ENCODE measurements around the gene CAMTA1.

CAMTA1 gene

DNA sequence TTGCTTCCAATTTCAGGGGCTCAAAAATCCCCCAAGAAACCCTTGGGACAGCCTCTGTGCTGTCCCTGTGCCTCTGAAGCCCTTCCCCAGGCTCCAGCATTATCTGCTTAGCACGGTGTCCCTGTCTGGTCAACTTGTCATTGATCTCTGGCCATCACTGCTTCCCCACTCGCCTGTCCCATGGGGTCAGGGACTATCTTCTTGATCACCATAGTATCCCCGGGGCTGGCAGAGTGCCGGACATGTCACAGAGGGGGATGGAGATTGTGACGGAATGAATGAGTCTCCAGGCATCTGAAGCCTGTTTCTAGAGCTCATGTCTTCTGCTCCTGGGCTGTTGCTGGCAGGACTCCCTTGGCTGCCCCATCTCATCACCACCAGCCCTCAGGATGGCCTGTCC is 886.4 kb downstream of the CAMTA1 start:
- H3K36me3 ChIP-seq (replicated peaks; ENCODE audit: insufficient read depth, low read length): no peaks in the 10 kb centered on the region
- H3K9ac ChIP-seq (ENCODE audit: low read length): no peak overlapping the region
- TF ChIP-seq EZH2 (optimal IDR thresholded peaks at IDR 0.05; ENCODE audit: low read depth, low read length) (no peak), EZH2phosphoT487 (IDR thresholded peaks at IDR 0.05; ENCODE audit: low read length) (no peak)
- TF ChIP-seq, protein P1, sequence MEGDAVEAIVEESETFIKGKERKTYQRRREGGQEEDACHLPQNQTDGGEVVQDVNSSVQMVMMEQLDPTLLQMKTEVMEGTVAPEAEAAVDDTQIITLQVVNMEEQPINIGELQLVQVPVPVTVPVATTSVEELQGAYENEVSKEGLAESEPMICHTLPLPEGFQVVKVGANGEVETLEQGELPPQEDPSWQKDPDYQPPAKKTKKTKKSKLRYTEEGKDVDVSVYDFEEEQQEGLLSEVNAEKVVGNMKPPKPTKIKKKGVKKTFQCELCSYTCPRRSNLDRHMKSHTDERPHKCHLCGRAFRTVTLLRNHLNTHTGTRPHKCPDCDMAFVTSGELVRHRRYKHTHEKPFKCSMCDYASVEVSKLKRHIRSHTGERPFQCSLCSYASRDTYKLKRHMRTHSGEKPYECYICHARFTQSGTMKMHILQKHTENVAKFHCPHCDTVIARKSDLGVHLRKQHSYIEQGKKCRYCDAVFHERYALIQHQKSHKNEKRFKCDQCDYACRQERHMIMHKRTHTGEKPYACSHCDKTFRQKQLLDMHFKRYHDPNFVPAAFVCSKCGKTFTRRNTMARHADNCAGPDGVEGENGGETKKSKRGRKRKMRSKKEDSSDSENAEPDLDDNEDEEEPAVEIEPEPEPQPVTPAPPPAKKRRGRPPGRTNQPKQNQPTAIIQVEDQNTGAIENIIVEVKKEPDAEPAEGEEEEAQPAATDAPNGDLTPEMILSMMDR (IDR thresholded peaks at IDR 0.05; ENCODE audit: low read length): no peak
- H3K79me2 ChIP-seq (ENCODE audit: low read length): no peaks in the 10 kb centered on the region
- peaks cover 77% of the 10 kb centered on the region for H3K27me3 ChIP-seq (replicated peaks; ENCODE audit: insufficient read depth, low read length)
- peaks cover 6% of the 10 kb centered on the region; the same call in 1 of the 2 replicates for H3K4me1 ChIP-seq (ENCODE audit: low read length)
- H3K4me3 ChIP-seq (ENCODE audit: low read length): no peak overlapping the region
- H3K9me2 ChIP-seq (replicated peaks; ENCODE audit: insufficient read depth, low read length): no peaks in the 10 kb centered on the region
- DNase-seq: no peak
- H2AFZ ChIP-seq (ENCODE audit: low read length): no peak overlapping the region
- no peaks in the 10 kb centered on the region for H3K9me3 ChIP-seq (replicated peaks; ENCODE audit: insufficient read depth, low read length)
- H3K4me2 ChIP-seq (ENCODE audit: low read depth, low read length): no peak overlapping the region
- H4K20me1 ChIP-seq (ENCODE audit: insufficient read depth, low read length): no peaks in the 10 kb centered on the region
- no peak overlapping the region for H3K27ac ChIP-seq (ENCODE audit: low read length)
- no peaks in the 10 kb centered on the region for H3F3A ChIP-seq (ENCODE audit: insufficient read depth, low read length)

DNA sequence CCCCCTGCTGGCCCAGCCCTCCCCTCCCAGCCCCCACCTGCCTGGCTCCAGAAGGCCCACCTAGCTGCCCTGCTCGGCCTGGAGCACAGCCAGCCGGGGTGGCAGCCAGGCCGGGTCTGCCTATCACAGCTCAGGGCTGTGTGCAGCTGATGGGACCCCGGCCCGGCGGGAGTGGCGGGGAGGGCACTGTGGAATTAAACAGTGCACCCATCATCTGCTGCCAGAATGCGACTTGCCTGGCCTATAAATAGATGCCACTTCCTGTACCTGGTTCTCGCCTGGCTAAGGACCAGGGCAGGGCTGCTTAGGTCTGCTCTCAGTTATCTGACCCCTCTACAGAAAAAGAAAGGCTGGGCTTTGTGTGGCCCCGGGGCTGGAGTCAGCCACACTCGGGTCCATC is 887.6 kb downstream of the CAMTA1 start:
- Histone ChIP-seq H3K4me1 (ENCODE audit: low read length) (peaks cover 6% of the 10 kb centered on the region; the same call in 1 of the 2 replicates), H3K4me2 (ENCODE audit: low read depth, low read length) (peak overlapping the region; percentile 32; the same call in 1 of the 2 replicates), H3K27ac (ENCODE audit: low read length) (no peak overlapping the region), H3K4me3 (ENCODE audit: low read length) (no peak overlapping the region), H2AFZ (ENCODE audit: low read length) (no peak overlapping the region), H3K9me2 (replicated peaks; ENCODE audit: insufficient read depth, low read length) (no peaks in the 10 kb centered on the region), H3K79me2 (ENCODE audit: low read length) (no peaks in the 10 kb centered on the region), H3K9ac (ENCODE audit: low read length) (no peak overlapping the region), H3K9me3 (replicated peaks; ENCODE audit: insufficient read depth, low read length) (no peaks in the 10 kb centered on the region), H4K20me1 (ENCODE audit: insufficient read depth, low read length) (no peaks in the 10 kb centered on the region), H3F3A (ENCODE audit: insufficient read depth, low read length) (no peaks in the 10 kb centered on the region), H3K27me3 (replicated peaks; ENCODE audit: insufficient read depth, low read length) (peaks cover 87% of the 10 kb centered on the region), H3K36me3 (replicated peaks; ENCODE audit: insufficient read depth, low read length) (no peaks in the 10 kb centered on the region)
- no peak for DNase-seq
- TF ChIP-seq EZH2phosphoT487 (IDR thresholded peaks at IDR 0.05; ENCODE audit: low read length) (no peak), EZH2 (optimal IDR thresholded peaks at IDR 0.05; ENCODE audit: low read depth, low read length) (no peak)
- TF ChIP-seq, protein P1 (IDR thresholded peaks at IDR 0.05; ENCODE audit: low read length): no peak

DNA sequence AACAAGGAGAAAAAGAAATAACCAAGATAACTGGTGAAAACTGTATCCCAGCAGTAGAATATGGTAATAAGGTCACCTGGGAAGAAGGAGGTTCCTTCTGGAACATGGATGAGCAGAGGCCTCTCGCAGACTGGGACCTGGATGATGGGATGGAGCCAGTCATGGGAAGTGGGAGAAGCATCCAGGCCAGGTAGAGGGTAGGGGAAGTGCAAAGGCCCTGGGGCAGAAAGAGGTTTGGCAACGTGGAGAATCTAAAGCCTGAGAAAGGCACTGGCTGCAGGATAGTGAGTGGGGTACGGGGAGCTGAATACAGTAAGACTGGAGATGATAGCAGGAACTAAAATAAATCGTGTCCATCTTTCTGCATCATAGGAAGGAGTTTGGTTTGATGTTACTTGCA is 889.7 kb downstream of the CAMTA1 start:
- no peaks in the 10 kb centered on the region for H3K9me2 ChIP-seq (replicated peaks; ENCODE audit: insufficient read depth, low read length)
- H3K27me3 ChIP-seq (replicated peaks; ENCODE audit: insufficient read depth, low read length): peaks cover 96% of the 10 kb centered on the region
- TF ChIP-seq EZH2phosphoT487 (IDR thresholded peaks at IDR 0.05; ENCODE audit: low read length) (no peak), EZH2 (optimal IDR thresholded peaks at IDR 0.05; ENCODE audit: low read depth, low read length) (no peak)
- TF ChIP-seq, protein P1 (IDR thresholded peaks at IDR 0.05; ENCODE audit: low read length): no peak
- no peaks in the 10 kb centered on the region for H3K9me3 ChIP-seq (replicated peaks; ENCODE audit: insufficient read depth, low read length)
- H3F3A ChIP-seq (ENCODE audit: insufficient read depth, low read length): no peaks in the 10 kb centered on the region
- no peak overlapping the region for H3K27ac ChIP-seq (ENCODE audit: low read length)
- no peak overlapping the region for H3K4me3 ChIP-seq (ENCODE audit: low read length)
- peaks cover 6% of the 10 kb centered on the region; the same call in 1 of the 2 replicates for H3K4me1 ChIP-seq (ENCODE audit: low read length)
- no peaks in the 10 kb centered on the region for H3K79me2 ChIP-seq (ENCODE audit: low read length)
- DNase-seq: no peak
- no peak overlapping the region for H2AFZ ChIP-seq (ENCODE audit: low read length)
- no peak overlapping the region for H3K4me2 ChIP-seq (ENCODE audit: low read depth, low read length)
- no peaks in the 10 kb centered on the region for H3K36me3 ChIP-seq (replicated peaks; ENCODE audit: insufficient read depth, low read length)
- no peak overlapping the region for H3K9ac ChIP-seq (ENCODE audit: low read length)
- no peaks in the 10 kb centered on the region for H4K20me1 ChIP-seq (ENCODE audit: insufficient read depth, low read length)
